GM18909 (cell line): ENCODE data around the gene MELK.

ENCODE experiments used
- ATAC-seq: cut with Tn5 transposase; IDR thresholded peaks from one replicate; pipeline ENCODE4 v1.9.1; 2021; ENCODE audit warnings: mild to moderate bottlenecking; ENCODE audit not compliant: unreplicated experiment, poor library complexity

Gene MELK

DNA sequence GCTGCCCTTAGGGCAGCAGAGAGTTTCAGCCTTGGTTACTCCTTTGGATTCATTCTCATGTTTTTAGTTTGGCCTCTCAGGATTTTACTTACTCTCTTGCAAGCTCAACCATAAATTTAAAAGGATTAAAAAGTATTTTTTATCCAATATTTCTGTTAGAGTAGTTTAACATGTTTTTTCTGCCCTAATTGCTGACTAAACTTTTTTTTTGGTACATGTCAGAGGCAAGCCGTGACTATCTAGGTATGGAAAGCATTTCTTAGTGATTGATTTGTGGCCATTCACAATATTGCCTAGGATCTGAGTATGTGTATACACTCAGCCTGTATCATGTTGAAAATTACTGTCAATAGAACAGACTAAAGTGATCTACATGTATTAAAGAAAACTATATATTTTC lies 92.1 kb downstream of the MELK start:
- ATAC-seq: no peak

DNA sequence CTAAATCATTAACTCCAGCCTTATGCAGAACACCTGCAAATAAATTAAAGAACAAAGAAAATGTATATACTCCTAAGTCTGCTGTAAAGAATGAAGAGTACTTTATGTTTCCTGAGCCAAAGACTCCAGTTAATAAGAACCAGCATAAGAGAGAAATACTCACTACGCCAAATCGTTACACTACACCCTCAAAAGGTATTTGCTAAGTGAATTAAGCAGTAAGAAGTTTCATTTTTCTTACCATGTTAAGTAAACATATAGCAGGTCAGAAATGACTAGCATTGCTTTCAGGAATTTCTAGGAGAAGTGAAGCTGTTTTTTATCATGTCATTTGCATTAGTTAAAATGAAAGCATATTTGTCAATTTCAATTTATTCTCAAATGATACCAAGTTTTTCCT lies 92.7 kb downstream of the MELK start:
- ATAC-seq: no peak

DNA sequence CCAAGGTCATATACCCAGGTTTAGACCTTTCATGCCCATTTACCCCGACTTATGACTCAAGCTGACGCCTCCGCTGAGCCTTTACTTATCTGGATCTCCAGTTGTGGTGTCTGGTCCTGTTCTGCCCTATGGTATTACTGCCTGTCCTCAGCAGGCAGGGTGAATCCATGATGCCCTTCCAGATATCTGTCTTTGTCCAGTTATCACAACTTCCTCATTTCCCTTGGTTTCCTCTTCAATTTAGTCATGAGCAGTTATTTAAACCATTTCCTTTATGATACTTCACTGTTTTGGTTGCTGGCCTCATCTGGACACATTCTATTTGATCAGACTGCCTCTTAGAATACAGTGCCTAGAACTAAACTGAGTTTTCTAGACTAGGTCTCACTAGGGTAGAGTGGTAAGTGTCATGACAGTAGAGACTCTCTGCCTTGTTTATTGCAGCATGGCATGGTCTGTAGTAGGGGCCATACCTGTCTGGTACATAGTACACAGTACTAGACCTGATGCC lies 93.3 kb downstream of the MELK start:
- ATAC-seq: peak; percentile 85

DNA sequence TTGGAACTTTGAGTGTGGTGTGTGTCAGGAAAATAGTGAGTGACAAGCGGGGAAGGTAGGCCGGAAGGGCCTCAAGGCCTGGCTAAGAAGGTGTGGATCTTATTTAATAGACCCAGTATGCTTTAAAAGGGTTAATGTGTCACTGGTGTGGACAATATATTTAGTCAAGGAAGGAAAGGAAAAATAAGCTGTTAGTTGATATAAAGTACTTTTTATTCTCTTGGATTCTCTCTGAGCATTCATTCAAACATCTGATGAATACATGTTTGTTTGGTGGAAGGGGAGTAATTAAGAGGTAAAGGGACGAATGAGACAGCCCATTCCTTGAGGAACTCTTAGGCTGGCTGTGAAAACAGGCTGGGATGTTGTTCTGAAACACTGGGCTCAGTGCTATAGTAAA lies 98.9 kb downstream of the MELK start:
- ATAC-seq: no peak

DNA sequence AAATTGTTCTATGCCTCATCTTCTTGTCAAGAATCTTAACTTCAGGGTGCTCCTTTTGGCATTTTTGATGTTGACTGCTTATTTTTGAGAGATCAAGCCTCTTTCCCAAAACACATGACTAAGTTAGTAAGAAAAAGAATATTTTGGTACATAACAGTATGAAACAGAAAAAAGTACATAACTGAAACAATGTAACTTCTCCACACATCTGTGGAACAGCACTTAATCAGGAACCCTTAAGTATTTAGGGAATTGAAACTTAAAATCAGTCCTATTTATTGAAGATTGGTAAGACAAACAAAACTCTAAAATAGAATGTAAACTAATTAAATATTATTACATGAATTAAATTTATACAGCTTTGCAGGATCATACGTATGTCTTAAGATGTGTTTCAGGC lies 103.4 kb downstream of the MELK start:
- ATAC-seq: no peak

DNA sequence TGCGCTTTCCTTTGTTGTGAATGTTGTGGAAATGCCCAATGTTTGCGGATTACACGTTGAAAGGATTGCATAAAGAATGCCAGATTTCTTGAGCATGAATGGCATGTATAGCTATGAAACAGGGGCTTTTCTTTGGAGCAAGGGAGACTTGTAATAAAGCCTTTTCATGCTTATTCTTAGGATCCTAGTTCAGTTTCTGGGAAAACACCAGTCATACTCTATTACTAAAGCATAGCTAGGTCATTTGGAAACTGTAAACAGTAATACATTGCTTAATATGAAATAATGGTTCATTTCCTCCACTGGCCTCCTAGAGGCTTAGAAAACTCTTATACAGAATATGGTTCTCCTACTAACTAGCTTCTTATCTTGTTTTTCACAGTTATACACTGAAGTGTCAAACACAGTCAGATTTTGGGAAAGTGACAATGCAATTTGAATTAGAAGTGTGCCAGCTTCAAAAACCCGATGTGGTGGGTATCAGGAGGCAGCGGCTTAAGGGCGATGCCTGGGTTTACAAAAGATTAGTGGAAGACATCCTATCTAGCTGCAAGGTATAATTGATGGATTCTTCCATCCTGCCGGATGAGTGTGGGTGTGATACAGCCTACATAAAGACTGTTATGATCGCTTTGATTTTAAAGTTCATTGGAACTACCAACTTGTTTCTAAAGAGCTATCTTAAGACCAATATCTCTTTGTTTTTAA lies 104.2 kb downstream of the MELK start:
- no peak for ATAC-seq

DNA sequence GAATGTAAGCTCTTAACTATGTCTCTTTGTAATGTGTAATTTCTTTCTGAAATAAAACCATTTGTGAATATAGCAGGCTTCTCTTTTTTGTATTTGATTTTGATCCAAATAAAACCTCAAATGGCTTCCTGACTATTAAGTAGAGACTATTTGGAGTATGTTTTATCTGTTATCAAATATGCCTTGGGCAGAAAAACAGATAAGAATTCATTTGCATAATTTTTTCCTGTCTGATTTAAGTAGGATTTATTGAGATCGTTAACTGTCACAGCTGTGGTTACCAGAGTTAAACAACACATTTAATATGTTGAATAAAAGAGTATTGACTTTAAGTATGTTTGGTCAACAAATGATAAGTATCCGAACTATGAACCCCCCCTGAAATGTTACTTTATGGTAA lies 104.9 kb downstream of the MELK start:
- ATAC-seq: no peak

DNA sequence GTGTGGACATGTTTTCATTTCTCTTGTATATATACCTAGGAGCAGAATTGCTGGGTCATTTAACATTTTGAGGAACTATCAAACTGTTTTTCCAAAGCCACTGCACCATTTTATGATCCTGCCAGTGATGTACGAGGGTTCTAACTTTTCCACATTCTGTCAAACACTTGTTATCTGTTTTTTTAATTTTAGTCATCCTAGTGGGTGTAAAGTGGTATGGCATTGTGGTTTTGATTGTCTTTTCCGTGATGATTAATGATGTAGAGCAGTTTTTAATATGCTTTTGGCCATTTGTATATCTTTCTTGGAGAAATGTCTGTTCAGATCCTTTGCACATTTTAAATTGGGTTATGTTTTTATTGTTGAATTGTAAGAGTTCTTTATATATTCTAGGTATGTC lies 107.0 kb downstream of the MELK start:
- no peak for ATAC-seq

DNA sequence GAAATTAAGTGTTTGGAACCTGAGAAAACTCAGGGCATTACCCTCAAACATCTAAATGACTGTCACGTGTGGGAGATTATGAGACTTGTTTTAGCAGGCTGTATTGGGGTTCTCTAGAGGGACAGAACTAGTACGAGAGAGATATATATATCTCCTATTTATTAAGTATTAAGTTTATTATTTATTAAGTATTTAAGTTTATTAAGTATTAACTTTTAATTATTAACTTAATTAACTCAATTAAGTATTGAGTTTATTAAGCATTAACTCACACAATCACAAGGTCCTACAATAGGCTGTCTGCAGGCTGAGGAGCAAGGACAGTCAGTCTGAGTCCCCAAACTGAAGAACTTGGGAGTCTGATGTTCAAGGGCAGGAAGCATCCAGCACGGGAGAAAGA lies 113.8 kb downstream of the MELK start:
- no peak for ATAC-seq

DNA sequence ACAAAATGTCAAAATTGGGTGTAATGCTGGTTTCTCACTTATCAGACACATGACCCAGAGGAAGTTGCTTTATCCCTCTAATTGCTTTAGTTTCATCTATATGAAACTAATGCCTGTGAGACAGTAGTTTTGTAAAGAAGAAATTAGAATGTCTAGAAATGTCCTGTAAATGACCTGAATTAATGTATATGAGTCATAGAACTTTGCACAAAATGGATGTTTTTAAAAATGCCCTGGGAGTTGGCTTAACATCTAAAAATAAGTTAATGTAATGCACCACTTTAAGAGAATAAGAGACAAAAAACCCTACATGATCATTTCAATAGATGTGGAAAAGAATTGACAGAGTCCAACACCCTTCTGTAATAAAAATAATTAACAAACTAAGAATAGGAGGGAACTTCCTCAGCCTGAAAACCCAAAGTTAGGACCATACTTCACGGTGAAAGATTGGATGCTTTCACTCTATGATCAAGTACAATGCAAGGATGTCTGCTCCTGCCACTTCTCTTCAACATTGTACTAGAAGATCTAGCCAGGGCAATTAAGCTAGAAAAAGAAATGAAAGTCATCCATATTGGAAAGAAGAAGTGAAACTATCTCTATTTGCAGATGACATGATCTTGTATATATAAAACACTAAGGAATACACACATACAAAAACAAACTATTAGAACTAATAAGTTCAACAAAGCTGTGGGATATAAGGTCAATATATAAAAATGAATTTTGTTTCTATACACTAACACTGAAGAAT lies 117.9 kb downstream of the MELK start:
- no peak for ATAC-seq

DNA sequence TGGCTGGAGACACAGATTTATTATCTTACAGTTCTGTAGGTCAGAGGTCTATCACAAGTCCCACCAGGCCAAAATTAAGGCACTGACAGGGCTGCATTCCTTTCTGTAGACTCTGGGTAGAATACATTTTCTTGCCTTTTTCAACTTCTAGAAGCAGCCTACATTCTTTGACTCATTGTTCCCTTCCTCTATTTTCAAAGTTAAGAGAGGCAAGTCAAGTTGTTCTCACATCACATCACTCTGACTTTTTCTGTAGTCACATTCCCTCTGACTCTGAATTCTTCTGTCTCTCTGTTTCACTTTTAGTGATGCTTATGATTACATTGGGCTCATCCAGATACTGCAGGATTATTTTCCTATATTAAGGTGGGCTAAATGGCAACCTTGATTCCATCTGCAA lies 119.0 kb downstream of the MELK start:
- no peak for ATAC-seq

DNA sequence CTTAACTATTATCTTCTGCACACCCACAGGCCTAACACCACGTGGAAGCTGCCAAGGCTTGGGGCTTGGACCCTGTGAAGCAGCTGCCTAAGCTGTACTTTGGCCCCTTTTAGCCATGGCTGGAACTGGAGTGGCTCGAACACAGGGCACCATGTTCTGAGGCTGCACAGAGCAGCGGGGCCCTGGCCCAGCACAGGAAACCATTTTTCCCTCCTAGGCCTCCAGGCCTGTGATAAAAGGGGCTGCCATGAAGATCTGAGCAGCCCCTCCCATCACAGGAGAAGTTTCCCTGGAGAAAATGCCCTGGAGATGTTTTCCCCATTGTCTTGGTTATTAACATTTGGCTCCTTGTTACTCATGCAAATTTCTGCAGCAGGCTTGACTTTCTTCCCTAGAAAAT lies 126.3 kb downstream of the MELK start:
- no peak for ATAC-seq

DNA sequence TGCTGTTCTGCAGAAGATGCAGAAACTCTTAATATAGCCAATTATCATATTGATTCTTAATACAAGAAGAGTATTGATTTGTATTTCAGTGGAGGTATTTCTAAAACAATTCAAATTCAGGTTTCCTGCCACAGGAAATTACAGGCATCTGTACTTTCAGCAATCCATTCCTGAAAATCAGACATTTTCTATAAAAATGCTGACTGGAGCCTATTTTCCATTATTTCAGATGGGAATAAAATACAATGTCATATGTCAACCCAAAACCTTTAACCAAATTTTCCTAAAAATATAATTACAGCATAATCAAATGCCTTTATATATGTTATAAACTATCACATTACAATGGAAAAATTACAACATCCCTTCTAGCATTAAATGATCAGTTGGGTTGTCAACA lies 131.5 kb downstream of the MELK start:
- no peak for ATAC-seq

DNA sequence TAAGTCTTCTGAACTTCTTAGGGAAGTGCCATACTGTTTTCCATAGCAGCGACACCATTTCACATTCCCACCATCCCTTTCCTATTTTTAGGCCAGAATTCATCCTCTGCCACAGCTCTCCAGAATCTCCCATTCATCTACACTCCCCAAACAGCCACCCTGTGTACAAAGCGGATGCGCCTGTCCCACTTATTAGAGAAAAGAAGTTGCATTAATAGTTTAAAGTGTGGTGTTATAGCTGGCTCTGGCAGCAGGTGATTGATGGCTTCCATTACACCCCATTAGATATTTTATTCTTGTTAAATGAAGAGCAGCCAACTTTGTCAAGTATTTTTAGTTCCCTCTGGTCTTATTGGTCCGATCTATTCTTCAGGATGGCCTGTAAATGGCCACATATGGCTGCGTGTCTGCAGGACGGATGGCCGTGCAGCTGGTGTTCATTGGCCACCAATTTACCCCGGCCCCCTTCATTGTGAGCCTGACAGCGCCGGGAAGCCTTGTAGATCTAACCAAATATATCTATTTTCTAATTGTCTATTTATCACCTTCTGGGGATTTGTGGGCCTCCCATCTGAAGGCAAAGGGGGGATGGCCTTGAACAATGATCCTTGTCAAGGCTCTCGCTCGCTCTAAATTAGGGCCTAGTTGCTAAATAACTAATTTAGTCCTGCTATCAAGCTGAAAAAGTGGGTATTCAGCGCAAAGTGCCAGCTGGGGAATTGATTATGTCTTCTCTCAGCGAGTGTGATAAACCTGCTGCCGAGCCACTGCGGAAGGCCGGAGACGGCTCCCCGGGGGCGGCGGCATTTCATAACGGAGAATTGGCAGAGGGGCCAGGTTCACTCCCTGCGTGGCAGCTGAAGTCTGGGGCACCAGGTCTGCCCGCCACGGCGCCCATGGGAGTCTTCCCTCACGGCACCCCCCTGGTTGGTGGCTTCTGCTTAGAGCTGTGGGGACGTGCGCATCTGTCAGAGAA lies 141.1 kb downstream of the MELK start:
- ATAC-seq: no peak

DNA sequence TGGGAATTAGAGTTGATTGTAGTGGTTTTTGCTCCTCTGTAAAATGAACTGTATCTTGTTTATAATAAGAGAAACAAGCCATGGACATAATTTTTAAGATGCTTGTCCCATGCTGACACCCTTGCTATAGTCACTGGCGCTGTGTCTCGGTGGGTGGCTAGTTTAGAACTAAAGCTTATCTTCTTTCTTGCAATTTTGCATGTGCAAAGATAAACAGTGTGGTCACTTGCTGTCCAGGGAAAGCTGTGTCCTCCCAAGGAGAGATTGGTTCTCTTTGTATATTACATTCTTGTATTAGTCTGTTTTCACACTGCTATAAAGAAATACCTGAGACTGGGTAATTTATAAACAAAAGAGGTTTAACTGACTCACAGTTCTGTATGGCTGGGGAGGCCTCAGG lies 143.8 kb downstream of the MELK start:
- ATAC-seq: no peak

DNA sequence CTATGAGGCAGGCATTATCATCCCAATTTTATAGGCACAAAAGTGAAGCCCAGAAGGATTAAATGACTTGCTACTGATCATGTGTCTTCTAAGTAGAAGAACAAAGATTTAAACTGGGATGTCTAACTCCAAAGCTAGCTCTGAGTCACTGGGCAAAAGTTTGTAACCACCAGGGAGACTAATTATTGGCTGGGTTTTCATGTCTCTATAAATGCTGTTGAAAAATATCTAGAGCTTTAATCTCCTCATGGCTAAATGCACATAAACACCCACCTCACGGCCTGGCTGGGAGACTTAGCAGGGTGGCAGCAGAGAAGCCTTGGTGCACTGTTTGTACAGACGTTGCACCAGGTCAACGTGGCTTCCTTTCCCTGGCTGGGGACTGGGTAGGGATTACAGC lies 144.6 kb downstream of the MELK start:
- ATAC-seq: no peak

DNA sequence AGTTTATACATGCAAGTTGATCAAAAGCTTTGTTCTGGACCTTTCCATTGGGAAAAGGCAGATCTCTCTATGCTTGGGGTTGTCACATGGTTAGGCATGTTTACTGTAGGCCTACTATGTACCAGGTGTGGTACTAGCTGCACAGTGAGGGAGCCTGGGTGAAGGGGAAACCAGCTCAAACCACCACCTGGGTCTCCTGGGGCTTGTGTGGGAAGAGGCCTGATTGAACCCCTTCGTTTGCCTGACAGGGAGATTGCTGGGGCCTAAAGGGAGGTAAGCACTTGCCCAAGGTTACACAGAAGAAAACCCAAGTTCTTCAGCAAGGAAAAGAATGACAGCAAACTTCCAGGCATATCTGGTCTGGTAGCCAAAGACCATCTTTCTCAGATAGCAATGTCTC lies 145.9 kb downstream of the MELK start:
- ATAC-seq: no peak

DNA sequence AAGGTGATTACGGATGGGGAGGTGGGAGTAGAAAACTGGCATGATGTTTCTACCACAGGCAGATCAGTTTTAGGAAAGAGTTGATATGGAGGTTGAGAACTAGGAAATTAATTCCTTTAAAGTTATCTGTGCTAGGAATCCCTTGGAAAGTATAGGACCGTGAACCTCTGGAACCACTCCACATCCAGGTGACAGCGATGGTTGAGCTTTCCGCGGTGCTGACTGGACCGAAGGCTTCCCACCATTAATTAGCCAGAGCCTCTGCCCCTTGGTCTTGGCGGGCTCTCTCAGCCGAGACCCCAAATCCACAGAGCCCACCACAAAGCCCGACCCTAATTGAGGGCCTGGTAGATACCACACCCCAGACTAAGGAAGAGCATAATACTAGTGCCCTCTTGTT lies 147.3 kb downstream of the MELK start:
- no peak for ATAC-seq

DNA sequence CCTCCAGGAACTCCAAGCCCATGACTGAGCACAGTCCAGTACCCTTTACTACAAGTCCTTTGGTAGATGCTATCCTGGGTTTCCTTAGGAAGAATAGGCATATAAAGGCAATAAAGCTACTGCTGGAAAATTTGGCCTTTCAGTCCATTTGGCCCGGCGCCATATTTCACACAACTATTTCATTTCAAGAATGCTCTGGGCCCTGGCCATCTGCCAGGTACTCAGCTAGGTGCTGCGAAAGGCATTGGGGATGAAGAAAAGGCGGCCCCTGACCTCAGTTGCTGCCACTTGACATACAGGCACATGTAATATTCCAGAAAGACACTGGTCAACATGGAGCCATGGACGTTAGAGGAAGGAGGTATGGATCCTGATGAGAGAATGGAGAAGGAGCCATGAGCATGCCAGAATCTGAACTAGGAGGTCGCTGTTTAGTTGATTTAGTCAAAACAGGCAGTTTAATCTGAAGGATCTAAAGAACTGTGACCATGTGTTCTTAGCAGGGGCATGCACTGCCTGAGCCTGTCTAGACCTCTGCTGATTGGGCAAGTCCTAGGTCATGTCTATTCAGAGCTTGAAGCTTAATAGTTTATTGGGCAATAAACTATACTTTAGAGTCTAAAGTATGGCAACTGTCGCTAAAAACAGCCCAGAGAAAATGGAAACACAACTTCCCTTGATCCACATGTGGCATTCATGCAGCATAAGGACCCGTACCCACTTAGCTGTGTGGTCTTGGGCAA lies 149.3 kb downstream of the MELK start:
- no peak for ATAC-seq

DNA sequence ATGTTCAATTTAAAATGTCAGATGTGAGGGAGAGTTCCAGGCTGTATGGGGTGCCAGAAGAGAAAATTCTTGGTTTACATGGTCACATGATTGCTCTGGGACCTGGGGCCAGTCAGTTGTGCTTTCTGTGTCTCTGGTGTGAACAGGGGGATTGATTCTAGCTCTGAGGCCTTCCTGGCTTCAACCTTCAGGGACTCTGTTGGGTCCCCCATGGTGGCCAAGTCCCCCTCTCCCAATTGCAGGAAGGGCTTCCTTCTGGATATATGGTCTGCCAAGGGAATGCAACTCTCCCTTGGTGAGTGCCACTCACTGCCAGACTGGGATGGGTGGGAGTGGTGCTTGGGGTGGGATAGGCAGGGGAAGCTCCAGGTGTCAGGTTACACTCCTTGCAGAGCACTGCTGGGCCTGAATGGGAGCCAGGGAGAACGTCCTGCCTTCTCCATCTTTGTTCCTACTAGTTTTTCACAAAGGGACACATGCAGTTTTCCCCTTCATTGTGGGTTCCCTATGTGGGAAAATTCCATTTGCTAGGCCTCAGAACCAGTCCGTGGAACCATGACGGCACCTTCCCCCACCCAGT lies 153.2 kb downstream of the MELK start:
- ATAC-seq: no peak
